SKM-1 treated with dmso at 0.1 percent for 144 hours (cell line): ENCODE results near the gene ITPRIPL2.

Experiments
- DNase-seq: peaks from one replicate; lab custom pipeline; 2025; ENCODE audit not compliant: unreplicated experiment; lab: John Stamatoyannopoulos, UW

The ITPRIPL2 gene

GRCh38 chr16:19113577-19114358 is at the start of gene ITPRIPL2:
ITPRIPL2 (plus strand) TSS chr16:19113964; CDS start chr16:19114462, 498 bp downstream.
- no peak for DNase-seq

- no peak for DNase-seq
Observed at GRCh38 chr16:19066988-19067348, 46.8 kb upstream of the ITPRIPL2 start.

- DNase-seq: peak; percentile 99
Observed at GRCh38 chr16:19067349-19068236, 46.2 kb upstream of the ITPRIPL2 start, which contains the start of gene COQ7. COQ7 (plus strand) TSS chr16:19067614; CDS start chr16:19067665, 51 bp downstream.

GRCh38 chr16:19068237-19068815 is 45.4 kb upstream of the ITPRIPL2 start:
- no peak for DNase-seq

GRCh38 chr16:19071811-19072777 is 41.7 kb upstream of the ITPRIPL2 start:
- peak; percentile 52 for DNase-seq

GRCh38 chr16:19073344-19073743 is 40.4 kb upstream of the ITPRIPL2 start:
- DNase-seq: no peak

- no peak for DNase-seq
Observed at GRCh38 chr16:19073863-19074262, 39.9 kb upstream of the ITPRIPL2 start.

- no peak for DNase-seq
Observed at GRCh38 chr16:19075511-19075910, 38.3 kb upstream of the ITPRIPL2 start.

- no peak for DNase-seq
Observed at GRCh38 chr16:19077879-19078278, 35.9 kb upstream of the ITPRIPL2 start.

- no peak for DNase-seq
Observed at GRCh38 chr16:19083670-19084069, 30.1 kb upstream of the ITPRIPL2 start.

- DNase-seq: no peak
Observed at GRCh38 chr16:19084139-19084538, 29.6 kb upstream of the ITPRIPL2 start.

GRCh38 chr16:19084879-19085278 is 28.9 kb upstream of the ITPRIPL2 start:
- DNase-seq: no peak

- DNase-seq: peak; percentile 25
Observed at GRCh38 chr16:19085679-19086200, 28.0 kb upstream of the ITPRIPL2 start.

- peak; percentile 85 for DNase-seq
Observed at GRCh38 chr16:19086322-19087199, 27.2 kb upstream of the ITPRIPL2 start.

- DNase-seq: no peak
Observed at GRCh38 chr16:19088341-19088916, 25.3 kb upstream of the ITPRIPL2 start.

GRCh38 chr16:19089410-19089955 is 24.3 kb upstream of the ITPRIPL2 start:
- no peak for DNase-seq

- no peak for DNase-seq
Observed at GRCh38 chr16:19090916-19091315, 22.8 kb upstream of the ITPRIPL2 start.

GRCh38 chr16:19092653-19093410 is 20.9 kb upstream of the ITPRIPL2 start:
- DNase-seq: no peak
